ENCODE data around the gene MAST4. TPM values are rescaled to one million over a fixed set of nuclear protein-coding genes. Genes with fewer than 3 reads are reported as not detected.

The MAST4 gene
- total and polyA plus RNA-seq, 12 donors = 29.6 to 93.3 (median 76.6) TPM

DNA sequence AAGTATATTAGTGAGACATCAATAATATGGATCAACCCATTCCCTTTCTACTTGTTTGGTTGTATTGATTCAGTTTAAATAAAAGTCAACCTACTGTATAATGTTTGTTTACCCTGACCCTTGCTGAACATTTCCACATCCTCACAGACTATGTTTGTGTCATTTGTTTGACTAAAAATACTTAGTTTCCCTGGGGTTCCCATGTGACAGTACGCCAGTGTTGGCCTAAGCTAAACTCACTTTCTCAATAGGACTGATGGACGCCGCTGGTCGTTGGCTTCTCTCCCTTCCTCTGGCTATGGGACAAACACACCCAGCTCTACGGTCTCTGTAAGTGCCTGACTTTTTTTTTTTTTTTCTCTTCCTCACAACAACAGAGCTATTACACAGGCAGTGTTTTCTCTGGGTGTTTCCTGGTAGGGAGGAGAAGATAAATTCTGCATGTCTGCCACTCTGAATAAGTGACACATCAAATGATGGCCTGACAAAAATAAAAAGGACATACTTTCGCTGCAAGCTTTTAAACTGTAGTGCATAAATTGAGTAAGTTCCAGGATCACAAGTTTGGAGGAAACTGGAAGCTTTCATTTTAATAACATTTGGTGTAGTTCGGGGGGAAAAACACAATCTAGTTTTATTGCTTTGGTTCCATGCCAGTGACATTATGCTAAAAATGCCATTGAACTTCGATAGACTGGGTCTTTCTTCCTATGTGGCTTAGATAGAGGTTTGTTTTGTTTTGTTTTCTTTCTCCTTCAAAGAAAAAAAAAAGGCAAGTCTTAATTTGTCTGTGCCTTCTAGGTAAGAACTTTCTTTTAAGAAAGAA, 499.4 kb downstream of the MAST4 start:
- H3K4me1 ChIP-seq = peaks cover 12 to 71% (median 49%) of the 10 kb centered on the region in 9 donors
- 8% methylated on average over 8 of the region's 8 CpGs for WGBS, 2 donors
- ATAC-seq (peak; percentile 96 to 98 (median 96)), DNase-seq (peak; percentile 68 to 87)
- H3K27ac ChIP-seq = peak overlapping the region; percentile 51 to 83 (median 76)
- peaks cover 0 to 11% (median under 1%) of the 10 kb centered on the region in 9 donors for H3K36me3 ChIP-seq
- TF ChIP-seq, protein P1, sequence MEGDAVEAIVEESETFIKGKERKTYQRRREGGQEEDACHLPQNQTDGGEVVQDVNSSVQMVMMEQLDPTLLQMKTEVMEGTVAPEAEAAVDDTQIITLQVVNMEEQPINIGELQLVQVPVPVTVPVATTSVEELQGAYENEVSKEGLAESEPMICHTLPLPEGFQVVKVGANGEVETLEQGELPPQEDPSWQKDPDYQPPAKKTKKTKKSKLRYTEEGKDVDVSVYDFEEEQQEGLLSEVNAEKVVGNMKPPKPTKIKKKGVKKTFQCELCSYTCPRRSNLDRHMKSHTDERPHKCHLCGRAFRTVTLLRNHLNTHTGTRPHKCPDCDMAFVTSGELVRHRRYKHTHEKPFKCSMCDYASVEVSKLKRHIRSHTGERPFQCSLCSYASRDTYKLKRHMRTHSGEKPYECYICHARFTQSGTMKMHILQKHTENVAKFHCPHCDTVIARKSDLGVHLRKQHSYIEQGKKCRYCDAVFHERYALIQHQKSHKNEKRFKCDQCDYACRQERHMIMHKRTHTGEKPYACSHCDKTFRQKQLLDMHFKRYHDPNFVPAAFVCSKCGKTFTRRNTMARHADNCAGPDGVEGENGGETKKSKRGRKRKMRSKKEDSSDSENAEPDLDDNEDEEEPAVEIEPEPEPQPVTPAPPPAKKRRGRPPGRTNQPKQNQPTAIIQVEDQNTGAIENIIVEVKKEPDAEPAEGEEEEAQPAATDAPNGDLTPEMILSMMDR (IDR thresholded peaks at IDR 0.05) = no peak
- intact Hi-C loops (cut with DNase I) = loop anchor here in 4 of 10 donors (5.0 to 10.0 kb wide), 4 partner anchors 33 to 93 kb away; no protein-coding TSS in a partner anchor
- no peaks in the 10 kb centered on the region for H3K9me3 ChIP-seq
- H3K27me3 ChIP-seq = no peaks in the 10 kb centered on the region
- H3K4me3 ChIP-seq = peak overlapping the region in 6 of 10 donors; percentile 6 to 36 (median 24)

DNA sequence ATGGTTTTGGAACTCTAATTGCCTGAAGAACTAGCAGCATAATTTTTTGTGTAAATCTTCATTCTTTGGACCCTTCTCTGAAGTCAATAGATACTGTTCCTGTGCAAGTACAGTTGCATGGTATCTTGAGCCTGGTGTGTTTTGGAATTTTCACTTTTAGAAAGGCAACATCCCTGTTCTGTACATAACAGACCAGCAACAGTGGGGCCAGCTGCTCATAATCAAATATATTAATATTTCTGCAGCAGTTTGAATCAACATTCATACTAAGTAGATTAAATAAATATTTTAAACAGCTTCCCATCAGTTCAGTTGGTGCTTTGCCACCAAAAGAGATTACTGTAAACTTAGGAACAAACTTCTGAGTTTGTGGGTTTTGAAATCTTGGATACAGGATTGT, 502.5 kb downstream of the MAST4 start:
- Histone ChIP-seq H3K9me3 (no peaks in the 10 kb centered on the region), H3K4me3 (no peak overlapping the region), H3K27me3 (no peaks in the 10 kb centered on the region), H3K4me1 (peaks cover 12 to 54% (median 28%) of the 10 kb centered on the region in 9 donors), H3K36me3 (peaks cover 0 to 35% (median 14%) of the 10 kb centered on the region in 9 donors), H3K27ac (no peak overlapping the region)
- TF ChIP-seq, protein P1 (IDR thresholded peaks at IDR 0.05) = no peak
- no peak for DNase-seq
- intact Hi-C loops (cut with DNase I) = loop anchor here in 4 of 10 donors (5.0 to 10.0 kb wide), 4 partner anchors 36 to 96 kb away; no protein-coding TSS in a partner anchor
- ATAC-seq = no peak

DNA sequence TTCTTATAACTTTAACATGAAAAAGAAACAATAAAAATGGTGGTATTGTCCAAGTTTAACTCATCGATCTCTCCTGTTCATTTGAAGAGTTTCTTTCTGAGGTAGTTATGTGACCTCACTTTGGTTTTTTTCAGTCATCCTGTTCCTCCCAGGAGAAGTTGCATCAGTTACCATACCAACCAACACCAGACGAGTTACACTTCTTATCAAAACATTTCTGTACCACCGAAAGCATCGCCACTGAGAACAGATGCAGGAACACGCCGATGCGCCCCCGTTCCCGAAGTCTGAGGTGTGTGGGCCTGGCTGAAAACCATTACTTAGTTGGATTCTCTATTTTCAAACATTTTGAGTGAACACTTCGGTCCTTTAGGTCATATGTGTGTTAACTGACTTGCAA, 504.1 kb downstream of the MAST4 start:
- no peak for ATAC-seq
- TF ChIP-seq, protein P1 (IDR thresholded peaks at IDR 0.05) = no peak
- intact Hi-C loops (cut with DNase I) = loop anchor here in 2 of 10 donors (5.0 kb wide), 3 partner anchors 52 to 198 kb away; no protein-coding TSS in a partner anchor
- no peaks in the 10 kb centered on the region for H3K9me3 ChIP-seq
- no peak overlapping the region for H3K4me3 ChIP-seq
- H3K36me3 ChIP-seq = peaks cover 0 to 52% (median 27%) of the 10 kb centered on the region in 9 donors
- H3K27ac ChIP-seq = no peak overlapping the region
- no peak for DNase-seq
- 92% methylated on average over 10 of the region's 10 CpGs for WGBS, 2 donors
- H3K4me1 ChIP-seq = peaks cover 3 to 43% (median 21%) of the 10 kb centered on the region in 9 donors
- no peaks in the 10 kb centered on the region for H3K27me3 ChIP-seq

- peak in 6 of 8 donors; percentile 34 to 88 (median 60) for ATAC-seq
- no peaks in the 10 kb centered on the region for H3K9me3 ChIP-seq
- H3K27ac ChIP-seq = peak overlapping the region in 2 of 10 donors; percentile 10 to 23
- TF ChIP-seq, protein P1 (IDR thresholded peaks at IDR 0.05) = no peak
- H3K36me3 ChIP-seq = peaks cover 0 to 76% (median 27%) of the 10 kb centered on the region in 9 donors
- DNase-seq = no peak
- H3K4me3 ChIP-seq = no peak overlapping the region
- H3K4me1 ChIP-seq = peaks cover 0 to 48% (median 25%) of the 10 kb centered on the region in 9 donors
- H3K27me3 ChIP-seq = no peaks in the 10 kb centered on the region
- WGBS, 2 donors = 57 to 70% methylated on average over 4 of the region's 4 CpGs
- intact Hi-C loops (cut with DNase I) = loop anchor here in 2 of 10 donors (5.0 kb wide), 3 partner anchors 50 to 200 kb away; no protein-coding TSS in a partner anchor
Measured at GRCh38 chr5:67102708-67103107, 506.5 kb downstream of the MAST4 start.
